GM18505 (cell line): Measurements from ENCODE around the gene CCDC158.

Source experiments
- ATAC-seq: cut with Tn5 transposase; IDR thresholded peaks from one replicate; pipeline ENCODE4 v1.9.1; 2021; ENCODE audit not compliant: unreplicated experiment
- POLR2A ChIP-seq: IDR thresholded peaks from 4 replicates; pipeline ENCODE4 v1.6.1; 2011; ENCODE audit warnings: borderline replicate concordance; ENCODE audit not compliant: insufficient read depth, insufficient read length; ENCODE audit errors: extremely low read depth

CCDC158 gene

GRCh38 chr4:76270244-76271175, 150.4 kb downstream of the CCDC158 start:
- TF ChIP-seq POLR2A = no peak
- ATAC-seq = no peak

- ATAC-seq = no peak
- TF ChIP-seq POLR2A = no peak
Observed at GRCh38 chr4:76267811-76268210, 153.1 kb downstream of the CCDC158 start.

GRCh38 chr4:76266627-76267026, 154.3 kb downstream of the CCDC158 start:
- no peak for ATAC-seq
- TF ChIP-seq POLR2A = no peak

- ATAC-seq = no peak
- no peak for TF ChIP-seq POLR2A
Observed at GRCh38 chr4:76265631-76266218, 155.2 kb downstream of the CCDC158 start.
